GM21529 (cell line): Measurements from ENCODE around the gene ODAD2.

Experiments
- ATAC-seq: cut with Tn5 transposase; IDR thresholded peaks from one replicate; pipeline ENCODE4 v1.9.1; 2021; ENCODE audit not compliant: unreplicated experiment

ODAD2 gene

GRCh38 chr10:27861781-27862180, 137.1 kb downstream of the ODAD2 start:
- ATAC-seq = no peak

DNA sequence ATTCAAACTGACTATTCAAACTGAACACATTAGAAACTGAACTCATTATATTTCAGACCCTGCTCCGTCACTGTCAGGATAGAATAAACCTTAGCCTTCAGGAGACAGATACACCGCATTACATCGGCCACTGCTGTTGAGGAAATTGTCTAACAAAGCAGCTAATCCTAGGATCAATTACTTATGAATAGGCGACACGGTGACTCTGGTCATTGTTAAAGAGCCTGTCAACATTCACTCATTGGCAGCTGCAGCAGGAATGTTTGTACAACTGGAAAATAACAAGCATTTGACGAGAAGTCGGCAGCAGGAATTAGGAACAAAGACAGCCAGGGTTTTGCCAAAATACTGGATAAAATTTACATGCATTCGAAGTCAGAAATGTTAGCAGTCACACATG, 141.3 kb downstream of the ODAD2 start:
- no peak for ATAC-seq

GRCh38 chr10:27844223-27844622, 154.7 kb downstream of the ODAD2 start:
- no peak for ATAC-seq

DNA sequence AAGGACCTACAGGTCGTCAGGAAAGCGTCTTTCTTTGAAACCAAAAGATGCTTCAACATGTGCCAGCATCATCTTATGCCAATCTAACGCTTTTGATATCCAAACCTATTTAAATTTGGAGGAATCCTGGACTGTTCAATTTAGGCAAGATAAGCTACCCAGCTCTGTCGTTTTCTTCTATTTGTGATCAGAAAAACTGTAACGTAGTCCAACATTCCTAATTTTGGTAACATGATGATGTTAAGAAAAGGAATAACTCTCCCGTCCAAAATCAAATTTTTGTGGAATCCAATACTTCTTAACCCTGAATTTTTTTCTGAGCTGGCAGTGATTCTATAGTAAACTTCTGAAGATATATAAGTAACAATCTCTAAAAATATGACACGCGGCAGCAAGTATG, 160.0 kb downstream of the ODAD2 start:
- no peak for ATAC-seq

- ATAC-seq = no peak
These were observed 160.5 kb downstream of the ODAD2 start for GRCh38 chr10:27838361-27838760.

- no peak for ATAC-seq
These were observed 164.4 kb downstream of the ODAD2 start for GRCh38 chr10:27834476-27834875.

DNA sequence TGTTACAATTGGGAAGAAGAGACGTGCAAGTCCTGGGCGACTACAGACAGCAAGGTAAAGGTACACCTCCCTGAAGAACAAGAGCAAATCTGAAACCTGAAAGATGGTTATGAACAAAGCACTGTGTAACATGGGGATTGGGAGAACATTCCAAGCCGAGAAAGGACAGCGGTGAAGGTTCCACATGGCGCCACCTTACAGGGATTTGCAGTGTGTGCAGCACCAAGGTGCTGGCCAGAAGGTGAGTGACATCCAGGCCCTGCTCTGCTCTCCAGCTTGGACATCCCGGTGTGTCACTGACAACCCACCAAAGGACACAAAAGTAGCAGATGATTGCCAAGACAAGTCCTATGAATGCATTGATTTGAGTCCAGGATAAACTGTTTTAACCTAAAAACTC, 165.1 kb downstream of the ODAD2 start:
- ATAC-seq = no peak

- no peak for ATAC-seq
These were observed 166.1 kb downstream of the ODAD2 start for GRCh38 chr10:27832826-27833225.

- ATAC-seq = no peak
These were observed 172.5 kb downstream of the ODAD2 start for GRCh38 chr10:27826369-27826768.

- ATAC-seq = no peak
These were observed 176.6 kb downstream of the ODAD2 start for GRCh38 chr10:27822301-27822700.

DNA sequence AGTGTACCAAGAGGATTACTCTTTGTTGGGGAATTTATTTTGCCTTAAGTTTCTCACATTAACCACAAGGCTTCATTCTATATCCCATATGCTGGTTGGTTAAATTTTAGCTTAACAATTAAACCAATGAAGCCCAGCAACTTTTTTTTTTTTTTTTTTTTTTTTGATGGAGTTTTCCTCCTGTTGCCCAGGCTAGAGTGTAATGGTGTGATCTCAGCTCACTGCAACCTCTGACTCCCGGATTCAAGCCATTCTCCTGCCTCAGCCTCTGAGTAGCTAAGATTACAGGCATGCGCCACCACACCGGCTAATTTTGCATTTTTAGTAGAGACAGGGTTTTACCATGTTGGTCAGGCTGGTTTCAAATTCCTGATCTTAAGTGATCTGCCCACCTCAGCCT, 178.2 kb downstream of the ODAD2 start:
- ATAC-seq = no peak

GRCh38 chr10:27819781-27820531, 178.9 kb downstream of the ODAD2 start:
- no peak for ATAC-seq

DNA sequence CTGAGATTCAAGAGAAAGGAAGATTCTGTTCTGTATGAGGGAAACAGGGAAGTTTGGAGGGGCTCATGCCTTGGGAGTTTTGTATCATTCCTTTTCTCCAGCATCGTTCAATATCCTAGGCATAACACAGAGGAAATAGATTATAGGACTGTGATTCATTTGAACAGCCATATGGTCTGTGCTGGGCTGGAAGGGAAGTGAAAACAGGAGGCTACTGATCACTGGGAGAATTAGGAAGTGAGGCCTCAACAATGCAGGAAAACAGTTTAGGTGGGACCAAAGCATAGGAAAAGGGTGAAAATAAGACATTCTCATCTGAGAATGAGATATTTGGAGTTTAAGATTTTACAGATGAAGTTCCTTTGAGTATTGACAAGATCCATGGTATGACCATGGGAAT, 182.6 kb downstream of the ODAD2 start:
- no peak for ATAC-seq

GRCh38 chr10:27815846-27816245, 183.0 kb downstream of the ODAD2 start:
- ATAC-seq = no peak

- ATAC-seq = no peak
These were observed 183.6 kb downstream of the ODAD2 start for GRCh38 chr10:27815261-27815660.

GRCh38 chr10:27805180-27805579, 193.7 kb downstream of the ODAD2 start:
- no peak for ATAC-seq

GRCh38 chr10:27804136-27804535, 194.7 kb downstream of the ODAD2 start:
- no peak for ATAC-seq

DNA sequence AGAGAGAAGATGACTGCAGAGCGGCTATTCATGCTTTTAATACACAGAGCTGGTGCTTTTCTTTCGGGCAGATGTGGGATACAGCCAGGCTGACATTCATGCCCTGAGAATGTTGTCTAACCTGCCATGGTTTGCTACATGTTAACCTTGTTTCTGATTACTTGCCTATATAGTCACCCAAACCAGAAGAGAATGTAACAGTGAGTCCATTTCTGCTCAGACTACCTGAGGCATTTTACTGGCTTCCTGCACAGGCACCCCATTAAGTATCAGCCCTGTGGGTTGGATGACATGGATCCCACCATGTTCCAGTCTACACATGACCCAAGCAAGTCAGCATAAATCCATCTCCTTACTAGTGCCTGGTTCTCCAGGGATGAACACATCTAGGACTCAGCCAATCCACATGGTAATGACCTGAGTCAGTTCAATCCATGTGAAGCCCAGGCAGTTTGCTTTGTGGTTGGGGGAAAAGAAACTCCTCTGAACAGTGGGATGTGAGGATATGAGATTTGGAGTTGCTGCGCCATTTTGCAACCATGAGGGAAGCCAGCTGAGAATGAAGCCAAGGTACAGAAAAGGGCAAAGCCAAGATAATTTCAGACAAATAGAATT, 197.6 kb downstream of the ODAD2 start:
- ATAC-seq = no peak

DNA sequence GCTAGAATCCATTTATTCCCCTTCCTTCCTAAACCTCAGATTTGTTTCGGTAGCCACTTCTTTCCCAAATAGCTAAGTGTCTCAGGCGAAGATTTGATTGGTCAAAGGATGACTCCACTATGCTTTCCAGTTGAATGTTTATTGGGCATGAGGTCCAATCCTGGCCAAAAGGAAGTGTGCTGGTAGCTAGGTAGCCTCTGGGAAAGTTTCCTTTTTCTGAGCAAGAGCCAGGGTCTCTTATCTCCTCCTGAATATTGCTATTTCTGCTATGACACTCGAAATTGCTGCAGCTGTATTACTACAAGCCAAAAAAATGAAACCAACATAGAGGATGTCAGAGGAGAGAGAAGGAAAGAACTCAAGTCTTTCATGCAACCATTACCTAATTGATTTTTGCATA, 199.8 kb downstream of the ODAD2 start:
- no peak for ATAC-seq

GRCh38 chr10:27794157-27794556, 204.7 kb downstream of the ODAD2 start:
- ATAC-seq = no peak

DNA sequence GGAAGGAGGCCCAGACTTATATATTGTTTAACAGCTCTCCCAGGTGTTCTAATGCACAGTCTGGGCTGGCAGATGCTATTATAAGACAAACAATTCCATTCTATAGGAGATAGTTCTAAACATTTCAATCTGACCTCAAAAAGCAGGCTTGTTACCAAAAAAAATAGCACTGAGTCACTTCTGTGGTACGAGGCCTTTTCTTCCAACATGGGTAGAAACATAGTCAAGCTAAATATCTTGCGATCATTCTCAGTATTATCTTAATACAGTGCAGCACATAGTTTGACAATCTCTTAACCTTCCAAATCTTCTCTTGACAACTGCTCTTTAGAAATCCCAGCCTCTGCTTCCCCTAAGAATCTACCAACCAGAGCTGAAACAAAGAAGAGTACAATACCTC, 206.7 kb downstream of the ODAD2 start:
- ATAC-seq = no peak

DNA sequence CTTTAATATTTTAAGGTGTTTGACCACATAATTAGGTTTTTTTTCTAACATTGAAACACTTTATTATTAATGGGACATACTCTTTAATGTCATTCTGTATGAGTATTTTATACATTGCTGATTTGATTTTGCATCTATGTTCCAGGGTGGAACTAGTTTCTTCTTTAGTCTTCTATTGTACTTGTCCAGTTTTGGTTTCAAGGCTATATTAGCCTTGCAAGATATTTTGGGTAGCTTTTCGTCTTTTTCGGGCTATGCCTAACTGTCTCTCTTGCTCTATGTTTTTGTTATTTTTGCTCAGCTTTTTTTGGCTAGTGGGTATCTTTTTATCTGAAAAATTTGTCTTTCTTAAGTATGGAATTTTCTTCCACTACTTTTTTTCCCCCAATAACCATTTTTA, 214.6 kb downstream of the ODAD2 start:
- ATAC-seq = no peak

DNA sequence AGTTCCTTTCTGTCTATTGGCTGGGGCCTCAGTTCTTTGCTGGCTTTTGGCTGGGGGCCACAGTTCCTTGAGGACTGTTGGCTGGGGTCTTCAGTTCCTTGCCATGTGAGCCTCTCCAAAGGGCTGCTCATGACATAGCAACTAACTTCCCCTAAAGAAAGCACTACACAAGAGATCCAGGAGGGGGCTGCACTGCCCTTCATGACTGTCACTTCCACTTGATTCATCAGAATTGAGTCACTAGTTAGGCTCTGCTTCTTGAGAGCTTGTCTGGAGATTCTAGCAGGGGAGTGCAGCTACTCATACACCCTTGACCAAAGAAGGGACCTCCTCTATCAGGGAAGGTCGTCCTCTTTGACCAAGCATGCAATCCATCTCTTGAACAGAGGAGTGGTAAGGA, 215.2 kb downstream of the ODAD2 start:
- ATAC-seq = no peak
